C1 segment of cervical spinal cord (tissue), 14 donors: ENCODE results near the gene CDH4.

Experiments used
- DNase-seq, 14 donors: peaks; one replicate each; lab custom pipeline; 2025; lab: John Stamatoyannopoulos, UW

The CDH4 gene

DNA sequence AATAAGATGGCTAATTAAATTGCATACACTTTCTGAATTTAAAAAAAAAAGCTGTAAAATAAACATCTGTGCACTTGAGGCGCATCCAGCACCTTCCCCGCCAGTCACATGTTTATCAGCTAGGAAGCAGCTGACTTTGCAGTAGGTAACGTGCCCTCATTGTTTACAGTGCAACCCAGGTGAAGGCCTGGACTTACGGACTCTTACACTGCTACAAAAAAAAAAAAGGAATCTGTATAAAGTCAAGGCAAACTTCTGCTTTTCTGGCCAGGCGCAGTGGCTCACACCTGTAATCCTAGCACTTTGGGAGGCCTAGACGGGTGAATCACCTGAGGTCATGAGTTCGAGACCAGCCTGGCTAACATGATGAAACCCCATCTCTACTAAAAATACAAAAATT is 327.8 kb downstream of the CDH4 start:
- no peak for DNase-seq

- no peak for DNase-seq
These were observed 329.1 kb downstream of the CDH4 start for GRCh38 chr20:61580958-61581824.

GRCh38 chr20:61581825-61582188 is 329.7 kb downstream of the CDH4 start:
- DNase-seq: no peak

DNA sequence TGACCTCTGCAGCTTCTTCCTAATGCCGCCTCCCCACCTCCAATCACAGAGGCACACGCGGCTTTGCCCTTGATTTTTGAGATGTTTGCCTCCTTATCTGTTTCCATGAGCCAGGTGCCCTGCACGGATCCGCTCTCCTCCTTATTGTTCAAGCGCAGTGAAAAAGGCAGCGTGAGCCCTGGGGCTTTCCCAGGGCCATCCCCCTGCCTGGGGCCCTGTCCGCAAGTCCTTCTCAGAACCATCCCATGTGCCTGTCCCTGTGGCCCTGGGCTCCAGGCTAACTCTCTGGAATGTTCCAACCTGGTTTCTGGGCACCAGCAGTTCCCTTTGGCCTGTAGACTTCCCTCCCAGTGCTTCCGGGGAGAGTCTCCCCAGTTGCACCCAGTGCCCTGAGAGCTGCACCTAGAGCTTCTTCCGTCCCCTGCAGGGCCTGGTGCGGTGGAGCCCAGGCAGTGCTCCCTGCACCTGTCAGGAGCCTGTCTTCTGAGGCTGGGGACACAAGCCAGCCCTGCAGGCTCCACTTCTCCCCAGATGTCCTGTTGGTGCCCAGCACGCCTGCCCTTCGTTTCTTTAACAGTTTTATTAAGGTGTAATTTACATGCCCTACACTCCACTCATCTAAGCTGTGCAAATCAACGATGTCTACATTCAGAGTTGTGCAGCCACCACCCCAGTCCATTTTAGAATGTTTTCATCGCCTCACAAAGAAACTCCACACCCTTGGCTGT is 330.3 kb downstream of the CDH4 start:
- no peak for DNase-seq

- DNase-seq: no peak
These were observed 331.3 kb downstream of the CDH4 start for GRCh38 chr20:61583356-61583755.

- DNase-seq: no peak
These were observed 332.8 kb downstream of the CDH4 start for GRCh38 chr20:61584851-61585250.

DNA sequence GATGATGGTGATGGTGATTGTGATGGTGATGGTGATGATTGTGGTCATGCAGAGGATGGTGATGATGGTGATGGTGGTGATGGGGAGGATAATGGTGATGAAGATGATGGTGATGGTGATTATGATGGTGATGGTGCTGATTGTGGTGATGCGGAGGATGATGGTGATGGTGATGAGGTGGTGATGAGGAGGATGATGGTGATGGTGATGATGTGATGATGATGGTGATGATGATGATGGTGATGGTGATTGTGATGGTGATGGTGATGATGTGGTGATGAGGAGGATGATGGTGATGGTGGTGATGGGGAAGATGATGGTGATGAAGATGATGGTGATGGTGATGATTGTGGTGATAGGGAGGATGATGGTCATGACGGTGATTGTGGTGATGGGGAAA is 333.7 kb downstream of the CDH4 start:
- DNase-seq: no peak

DNA sequence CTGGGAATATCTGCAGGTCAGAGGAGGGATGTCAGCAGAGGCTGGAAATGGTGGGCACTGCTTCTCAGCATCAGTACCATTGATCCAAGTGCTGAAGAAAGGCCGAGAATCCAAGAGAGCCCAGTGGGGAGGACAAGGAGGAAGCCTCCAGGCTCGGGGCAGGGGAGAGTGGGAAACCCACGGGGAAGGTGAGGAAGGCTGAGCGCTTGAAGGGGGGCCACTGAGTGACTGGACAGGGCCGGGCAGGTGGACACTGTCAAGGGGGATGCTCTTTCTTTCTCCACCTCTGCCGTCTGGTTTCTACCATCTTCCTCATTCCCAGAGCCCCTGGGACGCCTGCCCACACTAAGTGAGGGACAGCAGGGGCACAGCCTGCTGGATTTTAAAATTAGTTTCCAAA is 335.0 kb downstream of the CDH4 start:
- no peak for DNase-seq

- DNase-seq: no peak
These were observed 335.7 kb downstream of the CDH4 start for GRCh38 chr20:61587681-61588289.

GRCh38 chr20:61588411-61589385 is 336.6 kb downstream of the CDH4 start:
- no peak for DNase-seq

GRCh38 chr20:61590236-61590635 is 338.2 kb downstream of the CDH4 start:
- no peak for DNase-seq

GRCh38 chr20:61593516-61593915 is 341.5 kb downstream of the CDH4 start:
- DNase-seq: no peak

DNA sequence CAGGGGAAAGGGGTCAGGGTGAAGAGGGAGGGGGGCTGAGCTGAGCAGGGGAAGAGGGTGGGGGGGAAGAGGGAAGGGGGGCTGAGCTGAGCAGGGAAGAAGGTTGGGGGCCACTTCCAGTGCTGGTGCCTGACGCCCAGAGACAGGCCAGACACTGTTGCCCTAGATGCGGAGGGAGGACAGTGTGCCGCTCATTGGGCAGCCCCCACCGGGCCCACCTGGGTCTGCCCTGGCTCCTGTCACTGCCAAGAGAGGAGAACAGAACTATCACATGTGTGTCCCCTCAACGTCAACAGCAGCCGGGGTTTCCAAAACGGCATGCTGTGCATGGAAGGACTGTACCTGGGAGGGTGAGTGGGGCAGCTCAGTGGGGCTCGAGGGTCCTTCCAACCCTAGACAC is 342.1 kb downstream of the CDH4 start:
- no peak for DNase-seq

DNA sequence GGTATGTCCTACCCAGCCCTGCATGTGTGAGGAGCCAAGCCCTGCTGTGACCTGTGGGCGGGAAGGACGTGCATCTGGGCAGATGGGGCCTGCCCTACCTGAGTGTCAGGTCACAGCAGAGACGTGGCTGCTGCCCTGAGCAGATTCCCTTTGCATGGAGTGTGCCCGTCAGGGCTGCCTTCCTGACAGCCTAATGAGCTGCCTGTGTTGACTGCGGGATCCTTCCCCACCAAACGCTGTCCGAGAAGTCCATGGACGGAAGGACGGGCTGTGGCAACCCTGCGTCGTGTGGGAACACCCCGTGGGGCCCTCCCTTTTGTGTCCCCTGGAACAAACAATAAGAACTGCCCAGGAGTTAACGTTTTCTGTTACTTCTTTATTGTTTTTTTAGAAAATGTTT is 343.2 kb downstream of the CDH4 start:
- DNase-seq: no peak

DNA sequence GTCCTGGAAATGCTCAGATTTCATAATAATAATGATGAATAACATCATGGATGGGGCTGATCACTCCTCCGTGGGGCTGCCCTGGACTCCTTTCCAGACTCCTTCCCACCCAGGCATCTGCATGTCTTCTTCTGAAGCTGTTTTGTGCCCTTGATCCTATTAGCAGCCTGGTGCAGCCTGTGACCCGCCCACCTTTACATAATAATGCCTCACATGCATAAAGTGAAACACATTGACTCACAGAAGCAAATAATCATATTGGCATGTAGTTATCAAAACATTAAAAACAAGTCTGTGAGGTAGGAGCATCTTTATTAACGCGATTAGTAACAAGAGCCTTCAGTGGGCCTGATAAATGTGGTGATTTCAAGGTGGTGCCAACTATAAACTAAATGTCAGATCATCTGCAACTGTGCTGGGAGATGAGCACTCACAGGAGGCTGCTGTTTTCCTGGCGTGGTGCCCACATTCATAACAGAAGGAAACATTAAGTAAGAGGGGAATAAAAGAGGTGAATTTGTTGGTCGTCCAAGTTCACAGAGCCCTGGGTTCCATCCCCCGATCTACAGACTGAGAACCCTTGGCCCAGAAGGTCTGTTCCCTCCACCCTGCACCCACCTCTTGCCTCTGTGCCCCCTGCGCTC is 344.7 kb downstream of the CDH4 start:
- no peak for DNase-seq

DNA sequence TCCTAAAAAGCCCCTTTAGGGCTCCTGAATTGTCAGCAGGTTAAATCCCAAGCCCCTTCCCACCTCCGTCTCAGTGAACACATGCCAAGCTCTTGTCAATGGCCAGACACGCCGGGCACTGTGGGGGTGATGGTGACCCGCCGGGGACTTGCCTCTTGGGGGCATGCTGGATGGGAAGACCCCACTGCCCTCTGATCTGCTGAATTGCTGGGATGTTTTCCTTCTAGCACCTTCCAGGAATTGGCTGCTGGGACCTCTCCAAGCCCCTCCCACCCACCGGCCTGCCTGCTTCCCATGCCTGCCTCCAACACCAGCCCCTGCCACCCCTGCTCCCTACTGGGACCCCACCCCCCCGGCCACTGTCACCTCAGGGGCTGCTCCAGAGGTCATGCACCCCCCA is 345.9 kb downstream of the CDH4 start:
- DNase-seq: no peak

- no peak for DNase-seq
These were observed 346.5 kb downstream of the CDH4 start for GRCh38 chr20:61598586-61598985.

DNA sequence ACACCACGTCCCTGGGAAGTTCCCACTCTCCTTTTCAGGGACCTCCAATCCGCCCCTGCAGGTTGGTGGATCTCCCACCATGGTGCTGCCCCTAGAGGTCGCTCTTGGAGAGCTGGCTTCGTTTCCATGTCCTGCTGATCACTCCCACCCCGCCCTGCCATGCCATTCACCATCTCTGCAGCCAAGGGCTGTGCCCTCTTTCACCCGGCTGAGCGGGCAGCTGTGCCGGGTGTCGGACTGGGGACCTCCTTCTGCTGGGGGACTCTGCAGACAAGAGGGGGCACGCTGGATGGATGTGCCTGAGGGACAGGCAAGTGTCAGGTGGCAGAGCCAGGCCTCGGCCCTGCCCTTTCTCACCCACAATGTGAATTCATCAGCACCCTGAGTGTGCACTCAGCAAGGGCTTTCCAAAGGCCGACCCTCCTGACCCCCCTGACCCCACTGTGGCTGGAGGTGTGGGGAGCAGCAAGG is 347.0 kb downstream of the CDH4 start:
- no peak for DNase-seq

DNA sequence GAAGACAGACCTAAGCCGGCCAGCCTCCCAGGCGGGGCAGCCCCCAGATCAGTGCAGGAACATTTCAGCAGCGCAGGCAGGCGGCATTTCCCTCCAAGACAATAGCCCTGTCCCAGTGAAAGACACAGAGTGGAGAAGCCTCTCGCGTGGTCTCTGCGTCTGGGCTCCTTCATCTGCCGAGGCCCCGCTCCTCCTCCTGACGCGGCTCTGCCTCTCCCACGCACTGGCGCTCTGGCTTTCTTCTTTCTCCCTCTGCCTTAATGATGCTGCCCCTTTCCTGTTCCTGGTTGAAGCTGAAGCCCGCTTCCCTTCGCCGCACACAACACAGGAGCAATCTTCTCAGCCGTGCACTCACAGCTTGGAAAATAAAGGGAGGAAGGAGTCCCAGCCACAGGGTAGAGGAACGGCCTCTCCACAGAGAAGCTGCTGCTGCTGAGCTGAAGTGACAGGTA is 347.5 kb downstream of the CDH4 start:
- DNase-seq: no peak

GRCh38 chr20:61600016-61600415 is 348.0 kb downstream of the CDH4 start:
- DNase-seq: no peak

DNA sequence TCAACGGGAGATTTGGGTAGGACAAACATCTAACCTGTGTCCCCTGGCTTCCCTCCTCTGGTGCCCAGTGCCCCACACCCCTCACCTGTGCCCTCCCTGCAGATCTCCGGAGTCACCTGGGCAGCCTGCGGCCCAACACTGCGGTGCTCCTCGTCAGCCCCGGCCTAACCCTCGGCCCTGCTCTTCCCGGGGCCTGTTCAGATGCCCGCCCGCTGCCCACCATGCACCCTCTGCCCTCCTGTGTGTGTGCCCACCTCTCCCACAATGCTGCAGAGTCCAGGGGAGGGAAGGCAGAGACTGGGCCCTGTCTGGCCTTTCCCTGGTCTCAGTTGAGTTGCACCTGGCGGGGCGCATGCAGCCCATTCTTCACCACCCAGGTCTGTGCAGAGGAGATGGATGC is 349.3 kb downstream of the CDH4 start:
- no peak for DNase-seq
